GM19328 (cell line): Measurements from ENCODE around the gene HAUS8.

Experiments
- ATAC-seq: cut with Tn5 transposase; IDR thresholded peaks from one replicate; pipeline ENCODE4 v1.9.1; 2021; ENCODE audit warnings: mild to moderate bottlenecking, moderate library complexity; ENCODE audit not compliant: unreplicated experiment

Gene HAUS8

GRCh38 chr19:17077447-17078028 lies 2.3 kb upstream of the HAUS8 start:
- no peak for ATAC-seq

GRCh38 chr19:17076543-17076991 lies 1.3 kb upstream of the HAUS8 start:
- ATAC-seq = no peak

GRCh38 chr19:17075864-17076542 lies 751 bp upstream of the HAUS8 start:
- ATAC-seq = no peak

- no peak for ATAC-seq
These were observed 618 bp downstream of the HAUS8 start for GRCh38 chr19:17074634-17075034.

GRCh38 chr19:17073869-17074633 lies 1.2 kb downstream of the HAUS8 start:
- no peak for ATAC-seq

GRCh38 chr19:17070912-17071311 lies 4.3 kb downstream of the HAUS8 start:
- ATAC-seq = no peak

- ATAC-seq = no peak
These were observed 4.8 kb downstream of the HAUS8 start for GRCh38 chr19:17070421-17070820.

GRCh38 chr19:17069193-17069592 lies 6.1 kb downstream of the HAUS8 start:
- ATAC-seq = no peak

GRCh38 chr19:17063428-17063827 lies 11.8 kb downstream of the HAUS8 start:
- no peak for ATAC-seq

GRCh38 chr19:17061691-17062090 lies 13.6 kb downstream of the HAUS8 start:
- no peak for ATAC-seq

- ATAC-seq = no peak
These were observed 14.0 kb downstream of the HAUS8 start for GRCh38 chr19:17061205-17061604.

- no peak for ATAC-seq
These were observed 14.4 kb downstream of the HAUS8 start for GRCh38 chr19:17060802-17061201.

GRCh38 chr19:17058236-17058635 lies 17.0 kb downstream of the HAUS8 start:
- ATAC-seq = no peak

GRCh38 chr19:17055636-17056035 lies 19.6 kb downstream of the HAUS8 start:
- ATAC-seq = no peak

- no peak for ATAC-seq
These were observed 20.5 kb downstream of the HAUS8 start for GRCh38 chr19:17054746-17055145.

GRCh38 chr19:17052439-17052838 lies 22.8 kb downstream of the HAUS8 start:
- ATAC-seq = no peak

GRCh38 chr19:17049711-17050280 lies 25.5 kb downstream of the HAUS8 start:
- ATAC-seq = no peak

- ATAC-seq = no peak
These were observed 26.3 kb downstream of the HAUS8 start for GRCh38 chr19:17048885-17049453.

- ATAC-seq = no peak
These were observed 29.2 kb downstream of the HAUS8 start for GRCh38 chr19:17045907-17046502.

- ATAC-seq = no peak
These were observed 31.5 kb downstream of the HAUS8 start for GRCh38 chr19:17043744-17044143.

- no peak for ATAC-seq
These were observed 33.3 kb downstream of the HAUS8 start for GRCh38 chr19:17041976-17042375.
